GM21825 (cell line): ENCODE results near the gene SLC35B2.

Experiments used
- ATAC-seq: cut with Tn5 transposase; IDR thresholded peaks from one replicate; pipeline ENCODE4 v1.9.1; 2021; ENCODE audit warnings: mild to moderate bottlenecking, moderate library complexity; ENCODE audit not compliant: unreplicated experiment

SLC35B2 gene

GRCh38 chr6:44286747-44287146, 29.4 kb upstream of the SLC35B2 start:
- ATAC-seq, result no peak

- no peak for ATAC-seq
These were observed 28.9 kb upstream of the SLC35B2 start for GRCh38 chr6:44286285-44286565.

GRCh38 chr6:44285552-44286284, 28.4 kb upstream of the SLC35B2 start:
- ATAC-seq, result no peak

- ATAC-seq, result no peak
These were observed 27.5 kb upstream of the SLC35B2 start for GRCh38 chr6:44284867-44285266.

GRCh38 chr6:44284121-44284520, 26.8 kb upstream of the SLC35B2 start:
- no peak for ATAC-seq

- no peak for ATAC-seq
These were observed 21.7 kb upstream of the SLC35B2 start for GRCh38 chr6:44278774-44279697.

GRCh38 chr6:44278315-44278714, 21.0 kb upstream of the SLC35B2 start:
- ATAC-seq, result no peak

GRCh38 chr6:44277763-44278162, 20.4 kb upstream of the SLC35B2 start:
- ATAC-seq, result no peak

- no peak for ATAC-seq
These were observed 19.6 kb upstream of the SLC35B2 start for GRCh38 chr6:44276667-44277640.

GRCh38 chr6:44275749-44276648, 18.7 kb upstream of the SLC35B2 start:
- no peak for ATAC-seq

- no peak for ATAC-seq
These were observed 18.0 kb upstream of the SLC35B2 start for GRCh38 chr6:44275271-44275748.

- ATAC-seq, result no peak
These were observed 16.3 kb upstream of the SLC35B2 start for GRCh38 chr6:44273617-44274016.

- no peak for ATAC-seq
These were observed 15.8 kb upstream of the SLC35B2 start for GRCh38 chr6:44272999-44273566.

- no peak for ATAC-seq
These were observed 15.2 kb upstream of the SLC35B2 start for GRCh38 chr6:44272529-44272928.

GRCh38 chr6:44271914-44272313, 14.6 kb upstream of the SLC35B2 start:
- no peak for ATAC-seq

- no peak for ATAC-seq
These were observed 14.0 kb upstream of the SLC35B2 start for GRCh38 chr6:44271406-44271723.

GRCh38 chr6:44270526-44271405, 13.4 kb upstream of the SLC35B2 start:
- no peak for ATAC-seq

- ATAC-seq, result no peak
These were observed 12.7 kb upstream of the SLC35B2 start, which contains the start of gene TMEM151B for GRCh38 chr6:44269921-44270525. Gene TMEM151B (plus strand): TSS chr6:44270450. CDS start chr6:44270743, 293 bp downstream.
